ENCODE results near the gene AAR2.

DNA sequence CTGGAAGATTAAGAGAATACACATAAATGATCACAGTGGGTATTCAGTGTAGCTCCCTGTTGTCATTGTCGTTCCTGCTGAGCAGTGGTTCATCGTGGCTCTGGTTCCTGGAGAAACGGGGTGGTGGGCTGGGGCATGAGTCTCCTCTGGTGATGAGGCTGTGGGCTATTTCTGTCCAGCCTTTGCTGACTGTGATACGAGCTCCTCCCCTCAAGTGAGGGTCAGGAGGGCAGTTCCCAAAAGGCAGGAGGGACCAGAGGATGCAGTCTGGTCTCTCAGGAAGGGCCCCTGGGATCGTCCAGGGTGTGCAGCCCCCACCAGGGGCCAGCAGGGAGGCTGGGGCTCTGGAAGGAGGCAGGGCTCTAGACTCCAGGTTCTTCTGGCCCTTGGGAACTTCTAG is 38.7 kb downstream of the AAR2 start:
- TF ChIP-seq, protein P1, sequence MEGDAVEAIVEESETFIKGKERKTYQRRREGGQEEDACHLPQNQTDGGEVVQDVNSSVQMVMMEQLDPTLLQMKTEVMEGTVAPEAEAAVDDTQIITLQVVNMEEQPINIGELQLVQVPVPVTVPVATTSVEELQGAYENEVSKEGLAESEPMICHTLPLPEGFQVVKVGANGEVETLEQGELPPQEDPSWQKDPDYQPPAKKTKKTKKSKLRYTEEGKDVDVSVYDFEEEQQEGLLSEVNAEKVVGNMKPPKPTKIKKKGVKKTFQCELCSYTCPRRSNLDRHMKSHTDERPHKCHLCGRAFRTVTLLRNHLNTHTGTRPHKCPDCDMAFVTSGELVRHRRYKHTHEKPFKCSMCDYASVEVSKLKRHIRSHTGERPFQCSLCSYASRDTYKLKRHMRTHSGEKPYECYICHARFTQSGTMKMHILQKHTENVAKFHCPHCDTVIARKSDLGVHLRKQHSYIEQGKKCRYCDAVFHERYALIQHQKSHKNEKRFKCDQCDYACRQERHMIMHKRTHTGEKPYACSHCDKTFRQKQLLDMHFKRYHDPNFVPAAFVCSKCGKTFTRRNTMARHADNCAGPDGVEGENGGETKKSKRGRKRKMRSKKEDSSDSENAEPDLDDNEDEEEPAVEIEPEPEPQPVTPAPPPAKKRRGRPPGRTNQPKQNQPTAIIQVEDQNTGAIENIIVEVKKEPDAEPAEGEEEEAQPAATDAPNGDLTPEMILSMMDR (IDR thresholded peaks at IDR 0.05), result no peak
- TF ChIP-seq POLR2A (IDR thresholded peaks at IDR 0.05), result no peak
